Endometrial microvascular endothelial cells (primary cell): ENCODE measurements around the gene CBLB. TPM values are rescaled to one million over a fixed set of nuclear protein-coding genes. Genes with fewer than 3 reads are reported as not detected.

Source experiments
- in situ Hi-C: cut with HindIII; loops from 2 replicates; pipeline ENCODE4 v1.10.0; 2017; ENCODE audit warnings: low sequenced_read_pairs, low pct_unique_long_range_greater_than_20kb; ENCODE audit errors: inconsistent ontology term
- total RNA-seq: library from RNA; depleted of rRNA; stranded (reverse); fragments of >200 nt; gene quantifications from one replicate; pipeline ENCODE4 v1.2.3, GENCODE V29; 2015; ENCODE audit errors: inconsistent ontology term

CBLB gene
- total RNA-seq, 1 donor from 2014 or later = 12.4 TPM

- in situ Hi-C loops = no loop called here
These were observed 68.5 kb downstream of the CBLB start for GRCh38 chr3:105800320-105800719.

- in situ Hi-C loops = no loop called here
These were observed 69.5 kb downstream of the CBLB start for GRCh38 chr3:105799286-105799685.

- in situ Hi-C loops = no loop called here
These were observed 70.4 kb downstream of the CBLB start for GRCh38 chr3:105798381-105798934.

GRCh38 chr3:105793040-105793439 is 75.8 kb downstream of the CBLB start:
- in situ Hi-C loops = no loop called here

GRCh38 chr3:105791919-105792786 is 76.7 kb downstream of the CBLB start:
- in situ Hi-C loops = no loop called here

- in situ Hi-C loops = no loop called here
These were observed 77.7 kb downstream of the CBLB start for GRCh38 chr3:105791131-105791530.

- in situ Hi-C loops = no loop called here
These were observed 78.3 kb downstream of the CBLB start for GRCh38 chr3:105790534-105790933.

GRCh38 chr3:105788593-105788992 is 80.2 kb downstream of the CBLB start:
- in situ Hi-C loops = no loop called here

GRCh38 chr3:105787453-105787852 is 81.4 kb downstream of the CBLB start:
- in situ Hi-C loops = no loop called here

GRCh38 chr3:105786990-105787389 is 81.8 kb downstream of the CBLB start:
- in situ Hi-C loops = no loop called here

GRCh38 chr3:105786241-105786640 is 82.6 kb downstream of the CBLB start:
- in situ Hi-C loops = no loop called here

GRCh38 chr3:105785803-105786202 is 83.0 kb downstream of the CBLB start:
- in situ Hi-C loops = no loop called here

- in situ Hi-C loops = no loop called here
These were observed 85.2 kb downstream of the CBLB start for GRCh38 chr3:105783631-105784030.

GRCh38 chr3:105781871-105782270 is 86.9 kb downstream of the CBLB start:
- in situ Hi-C loops = no loop called here

- in situ Hi-C loops = no loop called here
These were observed 88.7 kb downstream of the CBLB start for GRCh38 chr3:105780107-105780506.

- in situ Hi-C loops = no loop called here
These were observed 93.4 kb downstream of the CBLB start for GRCh38 chr3:105775368-105775767.

GRCh38 chr3:105774444-105775180 is 94.2 kb downstream of the CBLB start:
- in situ Hi-C loops = no loop called here

- in situ Hi-C loops = no loop called here
These were observed 95.5 kb downstream of the CBLB start for GRCh38 chr3:105773291-105773690.

GRCh38 chr3:105772635-105773034 is 96.2 kb downstream of the CBLB start:
- in situ Hi-C loops = no loop called here

GRCh38 chr3:105771392-105771791 is 97.4 kb downstream of the CBLB start:
- in situ Hi-C loops = no loop called here
